Psoas muscle (tissue), 8 donors: ENCODE data around the gene ZNF385B. TPM values are rescaled to one million over a fixed set of nuclear protein-coding genes. Genes with fewer than 3 reads are reported as not detected.

Experiments
- ATAC-seq, 4 donors: fragments of 200-7000 bp; cut with Tn5 transposase; one replicate each; pipeline ENCODE4 v1.9.1; 2020; ENCODE audit warnings: moderate library complexity in 3 of 4, mild to moderate bottlenecking in 2 of 4
- DNase-seq, 2 donors: peaks; one replicate each; pipeline ENCODE4 v3.0.0-alpha.2; 2020
- H3K27ac ChIP-seq: fragments of 200-600 bp; one replicate; pipeline ENCODE4 v1.8.0; 2022
- H3K27me3 ChIP-seq, 3 donors: fragments of 200-600 bp in 1 of 3; one replicate each; pipeline versions ENCODE4 v1.6.1 to v1.8.0; 2013 to 2022; ENCODE audit warnings: low read length in 2 of 3, mild to moderate bottlenecking in 2 of 3, moderate library complexity in 1 of 3; ENCODE audit not compliant: insufficient read depth in 3 of 3
- H3K36me3 ChIP-seq, 2 donors: fragments of 200-600 bp in 1 of 2; one replicate each; pipeline versions ENCODE4 v1.6.1 to v1.8.0; 2013 to 2022; ENCODE audit warnings: low read depth in 1 of 2, mild to moderate bottlenecking in 1 of 2, moderate library complexity in 1 of 2; ENCODE audit not compliant: insufficient read depth in 1 of 2
- H3K4me1 ChIP-seq: fragments of 200-600 bp; one replicate; pipeline ENCODE4 v1.8.0; 2022
- H3K4me3 ChIP-seq: fragments of 200-600 bp; one replicate; pipeline ENCODE4 v1.8.0; 2022; ENCODE audit warnings: mild to moderate bottlenecking
- H3K9me3 ChIP-seq: fragments of 200-600 bp; one replicate; pipeline ENCODE4 v1.8.0; 2022
- WGBS, 3 donors: extraction: QIAGEN DNeasy Blood & Tissue Kit; methylation state at CpG; one replicate each; pipeline versions ENCODE4 v1.1.6 to v1.1.7; 2013; 5-methylcytosine and 5-hydroxymethylcytosine counted together
- intact Hi-C, 2 donors: fragments of 100-400 bp; cut with DNase I; formaldehyde crosslinking; loops; one replicate each; pipeline versions ENCODE4 v1.11.0 to v1.14.2; 2022
- polyA plus RNA-seq, 3 donors: library from polyadenylated mRNA; stranded (reverse); fragments of 200-250 nt; gene quantifications; one replicate each; pipeline ENCODE4 v1.2.3, GENCODE V29; 2013
- total RNA-seq, 4 donors: library from RNA; stranded (reverse); fragmentation: NEBNext Ultra II Directional in 2 of 4; extraction: Animal tissue kit (Norgen Biotek cat#: 25700) in 2 of 4; gene quantifications; one replicate each; pipeline versions ENCODE4 v1.2.1 to v1.2.4, GENCODE V29; 2021 to 2023
- TF ChIP-seq, protein P1 (sequence below): fragments of 200-600 bp; IDR thresholded peaks from one replicate; pipeline ENCODE4 v1.8.0; 2022; ENCODE audit warnings: antibody characterized with exemption
- donor health status: healthy with polysubstance abuse.
- donor health status: DM: no; HTN: no; CAD: no; lungs with moderate emphysema.
- donor health status: Bipolar disorder and iron deficiency.
- donor health status: healthy.
- donor health status: DM: yes; HTN: yes; CAD: no.
- donor health status: DM: no; HTN: no; CAD: no.
- donor health status: DM: no; HTN: no; CAD: no.
- donor health status: DM: yes; HTN: yes; CAD: no.

Gene ZNF385B
- total and polyA plus RNA-seq, 7 donors, result 8.8 to 42.9 (median 18.1) TPM

DNA sequence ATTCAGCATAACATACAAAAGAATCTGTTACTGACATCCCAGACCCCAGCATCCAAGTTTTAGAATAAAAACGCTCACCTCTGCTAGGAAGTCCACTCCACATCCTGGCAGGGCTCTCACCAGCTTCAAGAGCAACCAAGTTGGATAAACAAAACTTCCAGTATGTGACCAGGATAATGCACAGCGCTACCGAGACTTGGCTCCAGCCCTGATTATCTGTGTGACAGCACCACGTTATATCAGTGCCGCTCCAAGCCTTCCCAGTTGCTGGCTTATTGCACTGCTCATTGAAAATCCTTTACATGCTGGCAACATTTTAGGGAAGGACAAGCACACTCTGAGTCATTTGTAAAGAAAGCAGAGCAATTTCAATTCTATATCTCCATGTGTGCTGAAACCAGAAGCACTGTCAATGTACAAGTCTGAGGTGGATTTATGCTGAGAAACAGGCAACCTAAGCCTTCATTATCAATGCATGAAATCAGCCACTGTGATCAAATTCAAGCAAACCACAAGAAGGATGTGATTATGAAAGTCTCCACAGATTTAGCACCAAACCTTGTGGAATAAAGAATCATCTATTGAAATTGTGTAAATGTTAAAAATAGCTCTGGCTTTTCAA lies 115.7 kb downstream of the ZNF385B start:
- no peaks in the 10 kb centered on the region for H3K27me3 ChIP-seq
- 41 to 58% (median 42%) methylated on average over 5 of the region's 5 CpGs for WGBS, 3 donors
- H3K27ac ChIP-seq, result no peak overlapping the region
- no peaks in the 10 kb centered on the region for H3K4me1 ChIP-seq
- intact Hi-C loops, result loop anchor here (5.0 to 10.0 kb wide), 3 partner anchors 521 to 1343 kb away; no protein-coding TSS in a partner anchor
- H3K9me3 ChIP-seq, result no peaks in the 10 kb centered on the region
- DNase-seq (no peak), ATAC-seq (no peak)
- H3K4me3 ChIP-seq, result no peak overlapping the region
- TF ChIP-seq, protein P1, sequence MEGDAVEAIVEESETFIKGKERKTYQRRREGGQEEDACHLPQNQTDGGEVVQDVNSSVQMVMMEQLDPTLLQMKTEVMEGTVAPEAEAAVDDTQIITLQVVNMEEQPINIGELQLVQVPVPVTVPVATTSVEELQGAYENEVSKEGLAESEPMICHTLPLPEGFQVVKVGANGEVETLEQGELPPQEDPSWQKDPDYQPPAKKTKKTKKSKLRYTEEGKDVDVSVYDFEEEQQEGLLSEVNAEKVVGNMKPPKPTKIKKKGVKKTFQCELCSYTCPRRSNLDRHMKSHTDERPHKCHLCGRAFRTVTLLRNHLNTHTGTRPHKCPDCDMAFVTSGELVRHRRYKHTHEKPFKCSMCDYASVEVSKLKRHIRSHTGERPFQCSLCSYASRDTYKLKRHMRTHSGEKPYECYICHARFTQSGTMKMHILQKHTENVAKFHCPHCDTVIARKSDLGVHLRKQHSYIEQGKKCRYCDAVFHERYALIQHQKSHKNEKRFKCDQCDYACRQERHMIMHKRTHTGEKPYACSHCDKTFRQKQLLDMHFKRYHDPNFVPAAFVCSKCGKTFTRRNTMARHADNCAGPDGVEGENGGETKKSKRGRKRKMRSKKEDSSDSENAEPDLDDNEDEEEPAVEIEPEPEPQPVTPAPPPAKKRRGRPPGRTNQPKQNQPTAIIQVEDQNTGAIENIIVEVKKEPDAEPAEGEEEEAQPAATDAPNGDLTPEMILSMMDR, result no peak
- no peaks in the 10 kb centered on the region for H3K36me3 ChIP-seq

DNA sequence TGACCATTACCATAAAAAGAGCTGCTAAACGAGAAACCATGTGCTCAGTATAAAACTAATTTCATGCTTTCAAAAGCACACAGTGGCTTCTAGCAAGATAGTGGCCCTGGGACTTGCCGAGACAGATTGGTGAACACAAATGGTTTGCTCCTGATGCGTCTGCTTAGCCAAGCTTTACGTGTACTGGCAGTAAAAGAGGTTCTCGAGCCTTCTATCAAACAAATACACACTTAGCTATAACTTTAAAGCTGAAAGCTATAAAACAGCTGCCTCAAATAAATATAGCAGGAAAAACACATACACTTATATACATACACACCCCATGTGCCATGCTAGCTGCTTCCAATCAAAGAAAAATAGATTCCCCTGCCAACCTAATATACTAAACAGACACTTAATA lies 117.0 kb downstream of the ZNF385B start:
- TF ChIP-seq, protein P1, result no peak
- WGBS, 3 donors, result 45 to 61% (median 58%) methylated on average over 5 of the region's 5 CpGs
- no peak overlapping the region for H3K4me3 ChIP-seq
- ATAC-seq (no peak), DNase-seq (no peak)
- no peaks in the 10 kb centered on the region for H3K4me1 ChIP-seq
- no peak overlapping the region for H3K27ac ChIP-seq
- H3K36me3 ChIP-seq, result no peaks in the 10 kb centered on the region
- H3K27me3 ChIP-seq, result no peaks in the 10 kb centered on the region
- intact Hi-C loops, result loop anchor here in 1 of 2 donors (10.0 kb wide), 1 partner anchor 520 kb away; no protein-coding TSS in a partner anchor
- no peaks in the 10 kb centered on the region for H3K9me3 ChIP-seq

DNA sequence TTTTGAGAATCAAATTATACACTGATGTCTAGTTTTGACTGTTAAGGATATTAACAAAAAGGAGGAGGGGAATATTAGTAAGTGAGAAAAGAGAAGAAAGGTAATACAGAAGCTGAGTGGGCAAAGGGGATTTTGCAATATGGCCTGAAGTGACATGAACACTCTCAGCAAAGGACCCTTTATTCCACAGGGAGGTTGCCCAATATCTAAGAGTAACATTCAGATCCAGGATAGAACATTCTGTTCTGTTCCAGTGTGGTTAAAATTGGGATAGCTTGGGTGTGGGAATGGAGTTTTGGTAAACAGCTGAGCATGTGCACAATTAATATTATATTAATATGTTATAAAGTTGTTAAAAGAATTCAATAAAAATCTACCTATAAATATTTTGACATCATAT lies 120.1 kb downstream of the ZNF385B start:
- Histone ChIP-seq H3K36me3 (no peaks in the 10 kb centered on the region), H3K27ac (no peak overlapping the region), H3K27me3 (no peaks in the 10 kb centered on the region), H3K4me3 (no peak overlapping the region), H3K4me1 (no peaks in the 10 kb centered on the region), H3K9me3 (no peaks in the 10 kb centered on the region)
- intact Hi-C loops, result loop anchor here in 1 of 2 donors (10.0 kb wide), 1 partner anchor 517 kb away; no protein-coding TSS in a partner anchor
- DNase-seq (no peak), ATAC-seq (peak in 3 of 4 donors; percentile 89 to 93 (median 89))
- TF ChIP-seq, protein P1, result no peak

GRCh38 chr2:179729966-179730365 lies 131.4 kb downstream of the ZNF385B start:
- intact Hi-C loops, result no loop called here
- Histone ChIP-seq H3K27me3 (no peaks in the 10 kb centered on the region), H3K4me3 (no peak overlapping the region), H3K36me3 (no peaks in the 10 kb centered on the region), H3K4me1 (no peaks in the 10 kb centered on the region), H3K9me3 (no peaks in the 10 kb centered on the region), H3K27ac (no peak overlapping the region)
- ATAC-seq (no peak), DNase-seq (no peak)
- WGBS, 3 donors, result 14 to 30% (median 26%) methylated on average over 1 of the region's 1 CpG
- TF ChIP-seq, protein P1, result no peak
